Sigmoid colon (tissue), 7 donors: ENCODE measurements around the gene PLEKHH3. TPM values are rescaled to one million over a fixed set of nuclear protein-coding genes. Genes with fewer than 3 reads are reported as not detected.
"Not testable (repeated sequence)": the region's sequence is repeated elsewhere in the genome, so short reads cannot be mapped to it uniquely, and the experiment has no call there.

Experiments used
- DNase-seq: peaks from one replicate; pipeline ENCODE4 v3.0.0-alpha.2; 2019
- H3K27ac ChIP-seq, 4 donors: fragments of 200-600 bp; sonication (generic); one replicate each; pipeline ENCODE4 v1.5.1; 2016 to 2019; ENCODE audit warnings: mild to moderate bottlenecking in 1 of 4
- H3K27me3 ChIP-seq, 3 donors: fragments of 200-600 bp; sonication (generic); one replicate each; pipeline ENCODE4 v1.5.1; 2019; ENCODE audit warnings: mild to moderate bottlenecking in 1 of 3
- H3K36me3 ChIP-seq, 4 donors: fragments of 200-600 bp; sonication (generic); one replicate each; pipeline ENCODE4 v1.5.1; 2016 to 2019
- H3K4me1 ChIP-seq, 4 donors: fragments of 200-600 bp; sonication (generic); one replicate each; pipeline ENCODE4 v1.5.1; 2017 to 2019
- H3K4me3 ChIP-seq, 4 donors: fragments of 200-600 bp; sonication (generic); one replicate each; pipeline ENCODE4 v1.5.1; 2017 to 2019; ENCODE audit warnings: mild to moderate bottlenecking in 2 of 4, moderate library complexity in 1 of 4
- H3K9me3 ChIP-seq, 4 donors: fragments of 200-600 bp in 3 of 4; sonication (generic) in 3 of 4; one replicate each; pipeline versions ENCODE4 v1.5.1 to v1.6.1; 2013 to 2019
- CTCF ChIP-seq, 4 experiments: fragments of 450-650 bp in 3 of 4; fragments of 200-600 bp in 1 of 4; IDR thresholded peaks; one replicate each; pipeline ENCODE4 v1.5.1; 2016 to 2019; ENCODE audit warnings: antibody characterized with exemption in 4 of 4, mild to moderate bottlenecking in 3 of 4, moderate library complexity in 2 of 4
- EP300 ChIP-seq, 4 donors: sonication (generic); formaldehyde crosslinking; IDR thresholded peaks; one replicate each; pipeline ENCODE4 v1.6.1; 2017; ENCODE audit warnings: antibody characterized with exemption in 4 of 4
- POLR2A ChIP-seq, 2 donors: fragments of 450-650 bp; IDR thresholded peaks; one replicate each; pipeline ENCODE4 v1.6.1; 2016; ENCODE audit warnings: antibody characterized with exemption in 2 of 2, mild to moderate bottlenecking in 2 of 2, moderate library complexity in 2 of 2
- POLR2AphosphoS5 ChIP-seq, 4 donors: sonication (generic); formaldehyde crosslinking; IDR thresholded peaks; one replicate each; pipeline ENCODE4 v1.6.1; 2017; ENCODE audit warnings: antibody characterized with exemption in 4 of 4
- WGBS, 2 donors: extraction: QIAGEN DNeasy Blood & Tissue Kit; methylation state at CpG; one replicate each; pipeline ENCODE4 v1.1.7; 2013; 5-methylcytosine and 5-hydroxymethylcytosine counted together
- intact Hi-C: fragments of 100-400 bp; cut with DNase I; formaldehyde crosslinking; loops from one replicate; pipeline ENCODE4 v1.15.1; 2023
- polyA plus RNA-seq, 3 donors: library from polyadenylated mRNA; stranded (reverse); fragments of 200-250 nt; gene quantifications; one replicate each; pipeline ENCODE4 v1.2.3, GENCODE V29; 2013
- total RNA-seq, 4 donors: library from RNA; depleted of rRNA; stranded (reverse); fragments of >200 nt; gene quantifications; one replicate each; pipeline ENCODE4 v1.1.0, GENCODE V29; 2016
- donor health status: healthy with polysubstance abuse.
- donor health status: Bipolar disorder and iron deficiency.
- donor health status: healthy.

The PLEKHH3 gene
- total and polyA plus RNA-seq, 7 donors = 4.4 to 25.2 (median 14.7) TPM

DNA sequence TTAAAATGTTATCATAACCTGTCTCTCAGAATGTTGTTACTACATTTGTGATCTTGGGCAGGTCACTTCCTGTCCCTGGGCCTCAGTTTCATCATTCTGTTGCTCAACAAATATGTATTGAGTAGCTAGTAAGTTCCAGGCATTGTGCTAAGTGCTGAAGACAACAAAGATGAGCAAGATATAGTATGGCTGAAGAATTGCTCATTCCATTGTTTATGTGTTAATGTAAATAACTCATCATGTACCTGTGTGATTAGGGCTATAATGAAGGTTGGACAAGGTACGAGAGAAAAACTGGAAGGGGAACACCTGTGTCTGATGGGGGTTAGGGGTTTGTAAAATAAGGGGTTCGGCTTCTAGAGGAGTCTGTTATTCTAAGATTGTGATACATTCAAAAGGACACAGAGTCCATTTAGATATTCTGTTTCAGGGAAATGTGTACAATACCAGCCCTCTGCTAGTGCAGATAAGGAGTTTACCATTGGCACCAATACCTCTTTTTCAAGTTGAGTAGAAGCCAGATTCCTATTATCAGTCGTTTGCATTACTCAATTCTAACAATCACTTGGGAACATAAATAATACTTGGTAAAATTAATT lies 47.3 kb downstream of the PLEKHH3 start:
- TF ChIP-seq EP300 (IDR thresholded peaks at IDR 0.05) (no peak), POLR2AphosphoS5 (IDR thresholded peaks at IDR 0.05) (no peak), POLR2A (IDR thresholded peaks at IDR 0.05) (no peak), CTCF (IDR thresholded peaks at IDR 0.05) (no peak)
- 75 to 80% methylated on average over 3 of the region's 3 CpGs for WGBS, 2 donors
- H3K27me3 ChIP-seq = no peaks in the 10 kb centered on the region
- H3K4me3 ChIP-seq = no peak overlapping the region
- H3K27ac ChIP-seq = no peak overlapping the region
- intact Hi-C loops = no loop called here
- no peaks in the 10 kb centered on the region for H3K9me3 ChIP-seq
- DNase-seq = no peak
- H3K4me1 ChIP-seq = no peaks in the 10 kb centered on the region
- no peaks in the 10 kb centered on the region for H3K36me3 ChIP-seq

- H3K27me3 ChIP-seq, H3K4me1 ChIP-seq, H3K9me3 ChIP-seq, H3K27ac ChIP-seq, intact Hi-C loops, DNase-seq, H3K4me3 ChIP-seq, H3K36me3 ChIP-seq: not testable (repeated sequence)
- WGBS, 2 donors = 94 to 95% methylated on average over 6 of the region's 6 CpGs
Measured at GRCh38 chr17:42627032-42627764, 49.6 kb downstream of the PLEKHH3 start.

DNA sequence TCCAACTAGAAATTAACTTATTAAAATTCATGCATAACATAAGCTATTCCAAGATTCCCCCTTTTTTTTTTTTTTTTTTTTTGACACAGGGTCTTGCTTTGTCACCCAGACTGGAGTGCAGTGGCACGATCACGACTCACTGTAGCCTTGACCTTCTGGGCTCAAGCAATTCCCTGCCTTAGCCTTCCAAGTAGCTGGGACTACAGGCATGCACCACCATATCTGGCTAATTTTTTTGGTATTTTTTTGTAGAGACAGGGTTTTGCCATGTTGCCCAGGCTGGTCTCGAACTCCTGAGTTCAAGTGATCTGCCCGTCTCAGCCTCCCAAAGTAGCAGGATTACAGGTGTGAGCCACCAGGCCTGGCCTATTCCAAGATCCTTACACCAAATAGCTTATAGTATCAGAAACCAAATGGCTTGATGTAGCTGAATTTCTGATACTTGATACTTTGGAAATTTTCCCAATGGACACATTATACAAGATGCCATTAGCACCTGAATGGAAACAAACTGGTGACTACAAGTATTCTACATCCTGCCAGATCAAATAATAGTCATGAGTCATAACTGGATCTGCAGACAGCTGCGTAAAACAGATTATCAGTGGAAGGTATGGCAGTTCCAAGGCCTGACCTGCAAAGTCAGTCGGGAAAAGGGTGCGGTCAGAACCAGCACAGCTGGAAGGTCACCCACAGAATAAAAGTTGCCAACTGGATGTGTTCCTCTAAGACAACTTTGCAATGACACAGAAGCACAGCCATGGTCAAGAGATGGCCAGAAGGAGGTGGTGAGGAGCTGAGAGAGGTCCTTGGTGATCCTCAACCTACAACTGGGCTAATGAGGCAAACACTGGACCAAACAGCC lies 52.8 kb downstream of the PLEKHH3 start:
- DNase-seq = no peak
- no peak overlapping the region for H3K4me3 ChIP-seq
- intact Hi-C loops = no loop called here
- no peaks in the 10 kb centered on the region for H3K9me3 ChIP-seq
- H3K4me1 ChIP-seq = peaks cover 0 to 1% (median 0%) of the 10 kb centered on the region in 4 donors
- WGBS, 2 donors = 56 to 84% methylated on average over 7 of the region's 7 CpGs
- H3K36me3 ChIP-seq = no peaks in the 10 kb centered on the region
- H3K27ac ChIP-seq = no peak overlapping the region
- no peaks in the 10 kb centered on the region for H3K27me3 ChIP-seq
- TF ChIP-seq CTCF (IDR thresholded peaks at IDR 0.05) (no peak), EP300 (IDR thresholded peaks at IDR 0.05) (no peak), POLR2AphosphoS5 (IDR thresholded peaks at IDR 0.05) (no peak), POLR2A (IDR thresholded peaks at IDR 0.05) (no peak)

GRCh38 chr17:42623271-42623670 lies 53.5 kb downstream of the PLEKHH3 start:
- WGBS, 2 donors = 86 to 89% methylated on average over 2 of the region's 2 CpGs
- no peaks in the 10 kb centered on the region for H3K9me3 ChIP-seq
- H3K27me3 ChIP-seq = no peaks in the 10 kb centered on the region
- H3K4me1 ChIP-seq = peaks cover 0 to 8% (median 6%) of the 10 kb centered on the region in 4 donors
- intact Hi-C loops = no loop called here
- no peak for DNase-seq
- H3K4me3 ChIP-seq = no peak overlapping the region
- H3K36me3 ChIP-seq = no peaks in the 10 kb centered on the region
- no peak overlapping the region for H3K27ac ChIP-seq
- no peak for TF ChIP-seq EP300 (IDR thresholded peaks at IDR 0.05)
- no peak for TF ChIP-seq POLR2A (IDR thresholded peaks at IDR 0.05)
- TF ChIP-seq POLR2AphosphoS5 (IDR thresholded peaks at IDR 0.05) = no peak
- TF ChIP-seq CTCF (IDR thresholded peaks at IDR 0.05) = no peak

- WGBS, 2 donors = 91 to 94% methylated on average over 3 of the region's 3 CpGs
- H3K27ac ChIP-seq, H3K4me3 ChIP-seq, H3K36me3 ChIP-seq, H3K27me3 ChIP-seq, intact Hi-C loops, H3K9me3 ChIP-seq, DNase-seq: not testable (repeated sequence)
- H3K4me1 ChIP-seq = peaks cover 0 to 15% (median 13%) of the 10 kb centered on the region in 4 donors
Measured at GRCh38 chr17:42621987-42622386, 54.8 kb downstream of the PLEKHH3 start.
